NCI-H1048 (cell line): ENCODE data around the gene TTLL10.
"Not testable (repeated sequence)": the region's sequence is repeated elsewhere in the genome, so short reads cannot be mapped to it uniquely, and the experiment has no call there.

Experiments
- DNase-seq: peaks from one replicate; lab custom pipeline; 2025; lab: John Stamatoyannopoulos, UW

Gene TTLL10

GRCh38 chr1:1189111-1189510 lies 15.4 kb downstream of the TTLL10 start:
- DNase-seq = no peak

DNA sequence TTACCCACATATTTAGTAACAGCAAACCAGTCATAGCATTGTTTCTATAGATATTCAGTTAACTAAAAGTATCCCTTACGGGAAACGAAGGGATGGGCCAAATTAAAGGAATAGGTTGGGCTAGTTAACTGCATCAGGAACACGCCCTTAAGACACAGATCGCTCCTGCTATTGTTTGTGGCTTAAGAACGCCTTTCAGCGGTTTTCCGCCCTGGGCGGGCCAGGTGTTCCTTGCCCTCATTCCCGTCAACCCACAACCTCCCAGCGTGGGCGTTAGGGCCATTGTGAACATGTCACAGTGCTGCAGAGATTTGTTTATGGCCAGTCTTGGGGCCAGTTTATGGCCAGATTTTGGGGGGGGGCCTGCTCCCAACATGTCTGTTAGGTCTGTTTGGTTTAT lies 18.1 kb downstream of the TTLL10 start:
- no peak for DNase-seq

- DNase-seq = no peak
Observed at GRCh38 chr1:1194723-1195122, 21.0 kb downstream of the TTLL10 start.

DNA sequence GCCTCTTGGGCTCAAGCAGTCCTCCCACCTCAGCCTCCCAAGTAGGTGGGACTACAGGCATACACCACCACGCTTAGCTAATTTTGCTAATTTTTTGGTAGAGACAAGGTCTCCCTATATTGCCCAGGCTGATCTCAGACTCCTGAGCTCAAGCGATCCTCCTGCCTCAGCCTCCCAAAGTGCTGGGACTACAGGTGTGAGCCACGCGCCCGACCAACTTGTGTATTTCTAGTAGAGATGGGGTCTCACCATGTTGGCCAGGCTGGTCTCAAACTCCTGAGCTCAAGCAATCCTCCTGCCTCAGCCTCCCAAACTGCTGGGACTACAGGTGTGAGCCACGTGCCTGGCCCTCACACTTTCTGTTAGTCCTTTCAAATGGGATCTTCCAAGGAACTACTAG lies 22.0 kb downstream of the TTLL10 start:
- not testable (repeated sequence) for DNase-seq

DNA sequence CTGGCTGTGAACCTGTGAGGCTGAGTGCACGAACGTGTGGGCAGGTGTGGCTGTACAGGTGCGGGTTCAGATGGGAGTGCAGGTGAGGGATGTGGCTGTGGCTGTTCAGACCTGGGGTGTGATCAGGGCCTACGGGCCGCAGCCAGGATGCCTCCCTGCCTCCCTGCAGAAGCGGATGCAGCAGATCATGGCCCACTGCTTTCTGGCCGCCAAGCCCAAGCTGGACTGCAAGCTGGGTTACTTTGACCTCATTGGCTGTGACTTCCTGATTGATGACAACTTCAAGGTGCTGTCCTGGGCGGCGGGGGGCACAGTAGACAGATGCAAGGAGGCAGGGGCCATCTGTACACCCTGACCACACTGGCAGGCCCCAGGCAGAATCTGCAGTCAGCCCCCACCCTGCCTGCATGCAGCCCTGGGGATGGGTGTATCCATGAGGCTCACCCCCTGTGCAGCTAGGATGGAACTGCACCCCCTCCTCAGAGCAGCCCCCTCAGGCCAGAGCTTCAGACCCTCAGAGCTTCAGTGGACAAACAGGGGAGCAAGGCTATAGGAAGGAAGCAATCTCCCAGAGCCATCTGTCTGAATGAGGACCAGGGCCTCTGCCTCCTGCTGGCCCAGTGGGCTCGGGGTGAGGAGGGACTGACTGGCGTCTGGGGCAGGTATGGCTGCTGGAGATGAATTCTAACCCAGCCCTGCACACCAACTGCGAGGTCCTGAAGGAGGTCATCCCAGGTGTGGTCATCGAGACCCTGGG lies 22.9 kb downstream of the TTLL10 start:
- DNase-seq = no peak

DNA sequence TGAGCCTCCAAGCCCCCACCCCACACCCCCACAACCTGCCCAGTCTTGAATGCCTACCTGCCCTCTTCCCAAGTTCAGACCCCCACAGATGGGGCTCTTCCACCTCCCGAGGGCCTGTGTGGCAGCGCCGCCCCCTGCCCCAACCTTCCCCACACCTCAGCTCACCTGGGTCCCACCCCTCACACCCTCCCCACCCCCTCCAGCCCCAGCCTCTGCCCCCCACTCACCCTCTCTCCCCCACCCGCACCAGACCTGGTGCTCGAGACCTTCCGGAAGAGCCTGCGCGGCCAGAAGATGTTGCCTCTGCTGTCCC lies 23.5 kb downstream of the TTLL10 start:
- no peak for DNase-seq

DNA sequence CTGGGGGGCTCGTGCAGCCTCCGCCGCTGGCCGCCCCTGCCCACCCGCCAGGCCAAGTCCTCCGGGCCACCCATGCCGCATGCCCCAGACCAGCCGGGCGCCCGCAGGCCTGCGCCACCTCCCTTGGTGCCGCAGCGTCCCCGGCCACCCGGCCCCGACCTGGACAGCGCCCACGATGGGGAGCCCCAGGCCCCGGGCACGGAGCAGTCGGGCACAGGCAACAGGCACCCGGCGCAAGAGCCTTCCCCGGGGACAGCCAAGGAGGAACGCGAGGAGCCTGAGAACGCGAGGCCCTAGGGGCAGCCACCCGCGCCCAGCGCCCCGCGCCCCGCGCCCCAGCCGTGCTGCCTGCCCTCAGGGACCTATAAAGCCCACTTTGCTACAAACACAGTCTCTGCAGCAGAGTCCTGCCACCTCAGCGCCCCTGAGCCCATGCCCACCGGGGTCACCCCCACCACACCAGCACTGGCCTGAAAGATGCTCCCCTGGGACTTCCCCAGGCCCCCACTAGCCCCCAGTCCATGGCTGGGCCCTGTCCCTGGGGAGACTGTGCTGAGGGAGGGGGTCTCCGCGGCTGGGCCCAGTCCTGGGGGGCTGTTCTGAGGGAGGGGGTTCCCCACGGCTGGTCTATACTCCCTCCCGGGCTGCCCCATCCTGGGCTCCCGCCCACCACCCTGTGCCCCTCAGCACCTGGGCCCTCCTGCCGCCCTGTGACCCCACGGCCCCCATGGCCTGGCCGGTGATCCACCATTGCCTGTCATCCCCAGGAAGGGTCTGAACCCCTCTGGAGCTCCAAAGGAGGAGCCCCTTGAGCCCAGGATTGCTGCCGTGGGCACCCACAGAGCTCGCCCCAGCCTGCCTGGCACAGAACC lies 24.1 kb downstream of the TTLL10 start:
- DNase-seq = no peak

DNA sequence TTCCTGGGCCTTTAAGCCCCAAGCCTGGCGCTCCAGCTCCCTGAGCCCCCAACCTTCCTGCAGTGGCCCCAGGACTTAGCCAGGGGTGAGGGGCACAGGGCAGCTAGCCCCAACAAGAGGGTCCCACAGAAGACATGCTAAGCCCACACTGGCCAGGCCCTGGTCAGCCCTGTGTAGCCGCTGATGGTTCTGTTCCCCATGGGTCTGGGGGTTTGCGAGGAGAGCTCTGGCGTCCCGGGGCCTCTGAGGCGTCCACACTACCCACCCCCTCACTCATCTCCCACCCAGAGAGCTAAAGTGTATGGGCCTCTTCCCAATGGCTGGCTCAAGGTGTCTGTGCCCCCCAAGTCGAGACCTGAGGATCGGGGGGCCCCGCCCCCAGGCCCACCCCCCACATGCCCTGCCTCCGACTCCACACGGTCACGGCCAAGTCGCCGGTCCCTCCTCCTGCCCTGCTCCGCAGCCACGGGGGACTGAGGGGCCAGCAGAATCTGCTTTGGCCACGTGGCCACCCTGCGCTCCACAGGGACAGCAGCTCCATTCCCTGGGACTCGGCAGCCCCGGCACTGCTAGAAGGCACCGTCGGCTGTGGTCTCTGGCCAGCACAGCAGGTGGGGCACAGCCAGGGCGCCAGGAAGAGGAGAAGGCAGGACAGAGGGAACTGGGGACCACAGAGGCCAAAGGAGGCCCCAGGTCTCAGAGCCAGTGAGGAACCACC lies 24.9 kb downstream of the TTLL10 start:
- no peak for DNase-seq

DNA sequence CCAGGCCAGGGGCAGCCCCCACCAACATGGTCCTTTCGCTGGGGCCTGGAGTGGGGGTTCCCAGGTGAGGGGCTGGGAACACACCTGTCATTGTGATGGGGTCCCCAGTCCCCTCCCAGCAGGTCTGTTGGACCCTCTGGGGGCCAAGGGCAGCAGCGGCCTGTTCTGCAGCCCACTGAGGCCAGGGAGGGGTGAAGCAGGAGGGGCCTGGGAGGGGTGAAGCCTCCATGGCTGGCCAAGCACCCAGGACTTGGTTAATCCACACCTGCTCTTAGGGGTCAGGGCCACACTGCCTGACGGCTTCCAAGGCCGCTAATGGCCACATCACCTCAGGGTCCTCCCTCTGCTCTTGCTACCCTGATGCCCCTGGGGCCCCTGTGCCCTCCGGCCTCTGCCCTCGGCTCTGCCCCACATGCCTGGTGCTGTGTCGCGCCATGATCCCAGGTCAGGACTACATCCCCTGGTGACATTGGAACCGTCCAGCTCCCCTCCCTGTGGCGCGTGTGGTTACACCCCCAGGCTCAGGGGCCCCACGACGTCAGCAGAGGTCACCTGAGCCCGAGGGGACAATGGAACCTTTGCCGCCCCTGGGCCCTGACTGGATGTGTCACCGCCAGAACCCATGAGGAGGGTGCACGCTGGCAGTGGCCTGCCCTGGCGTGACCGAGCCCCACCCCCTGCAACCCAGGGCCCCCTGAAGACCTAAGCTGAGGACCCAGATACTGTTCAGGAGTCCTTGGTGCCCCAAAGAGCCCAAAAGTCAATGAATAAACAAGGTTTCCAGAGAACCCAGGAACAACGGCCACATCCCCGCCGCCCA lies 25.7 kb downstream of the TTLL10 start:
- no peak for DNase-seq

- no peak for DNase-seq
Observed at GRCh38 chr1:1199961-1200875, 26.5 kb downstream of the TTLL10 start.

DNA sequence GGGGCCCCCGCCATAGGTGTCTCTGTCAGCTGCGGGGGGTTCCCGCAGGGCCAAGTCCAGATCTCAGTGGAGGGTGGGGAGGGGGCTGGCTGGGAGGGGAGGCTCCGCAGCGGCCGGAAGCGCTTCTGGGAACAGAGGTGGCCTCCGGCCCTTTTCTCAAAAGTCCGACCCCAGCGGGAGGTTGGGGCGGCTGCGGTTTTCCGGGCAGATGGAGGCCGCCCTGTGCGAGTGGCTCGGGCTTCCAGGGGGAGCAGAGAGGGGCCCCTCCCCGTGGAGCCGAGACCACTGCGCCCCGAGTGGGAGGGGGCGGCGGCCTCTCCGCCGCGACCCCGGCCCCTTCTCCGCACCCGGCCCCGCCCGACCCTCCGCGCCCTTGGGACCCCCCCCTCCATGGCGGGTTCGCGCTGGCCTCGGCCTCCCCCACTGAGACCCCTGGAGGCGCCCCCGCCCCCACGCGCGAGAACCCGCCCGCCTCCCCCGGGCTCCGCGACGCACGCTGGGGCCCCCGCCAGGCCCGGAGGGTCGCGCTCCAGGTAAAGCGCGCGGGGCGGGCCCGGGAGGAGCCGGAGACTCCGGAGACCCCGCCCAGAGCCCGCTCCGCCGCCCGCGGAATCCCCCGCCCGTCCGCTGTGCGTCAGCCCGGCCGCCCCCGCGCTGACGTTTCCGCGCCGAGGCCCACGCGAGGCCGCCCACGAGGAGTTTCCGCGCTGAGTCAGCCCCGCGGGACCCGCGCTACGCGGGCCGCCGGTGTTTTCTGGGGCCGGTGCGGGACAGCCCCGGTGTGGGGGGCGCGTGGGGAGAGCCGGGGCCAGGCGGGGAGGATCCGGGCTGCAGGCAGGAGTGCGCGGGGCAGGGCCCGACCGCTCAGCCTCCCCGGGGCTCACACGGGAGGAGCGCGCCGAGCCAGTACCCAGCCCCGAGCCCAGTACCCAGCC lies 27.5 kb downstream of the TTLL10 start:
- DNase-seq = no peak

GRCh38 chr1:1202831-1203560 lies 29.3 kb downstream of the TTLL10 start:
- no peak for DNase-seq

GRCh38 chr1:1203561-1204424 lies 30.1 kb downstream of the TTLL10 start:
- DNase-seq = no peak

DNA sequence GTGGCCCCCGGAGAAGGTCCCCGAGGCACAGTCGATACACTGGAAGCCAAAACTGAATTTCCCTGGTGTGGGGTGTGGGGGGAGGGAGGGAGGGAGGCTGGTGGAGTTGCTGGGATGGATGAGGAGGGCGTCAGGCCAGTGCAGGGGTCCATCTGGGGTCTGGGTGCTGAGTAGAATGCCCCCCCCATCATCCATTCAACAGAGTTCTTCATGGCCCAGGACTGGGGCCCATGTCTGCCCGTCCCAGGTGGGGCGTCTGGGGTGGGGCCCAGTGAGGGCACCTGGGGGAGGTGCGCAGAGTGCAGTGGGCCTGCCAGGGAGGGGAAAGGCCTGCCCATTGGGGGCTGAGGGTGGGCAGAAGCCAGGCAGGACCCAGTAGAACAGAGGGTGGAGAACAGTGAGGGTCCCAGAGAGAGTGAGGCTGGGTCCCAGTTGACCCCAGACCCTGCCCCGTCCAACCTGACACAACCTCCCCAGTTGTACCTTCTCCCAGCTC lies 30.8 kb downstream of the TTLL10 start:
- DNase-seq = no peak

- no peak for DNase-seq
Observed at GRCh38 chr1:1204998-1205768, 31.5 kb downstream of the TTLL10 start.

DNA sequence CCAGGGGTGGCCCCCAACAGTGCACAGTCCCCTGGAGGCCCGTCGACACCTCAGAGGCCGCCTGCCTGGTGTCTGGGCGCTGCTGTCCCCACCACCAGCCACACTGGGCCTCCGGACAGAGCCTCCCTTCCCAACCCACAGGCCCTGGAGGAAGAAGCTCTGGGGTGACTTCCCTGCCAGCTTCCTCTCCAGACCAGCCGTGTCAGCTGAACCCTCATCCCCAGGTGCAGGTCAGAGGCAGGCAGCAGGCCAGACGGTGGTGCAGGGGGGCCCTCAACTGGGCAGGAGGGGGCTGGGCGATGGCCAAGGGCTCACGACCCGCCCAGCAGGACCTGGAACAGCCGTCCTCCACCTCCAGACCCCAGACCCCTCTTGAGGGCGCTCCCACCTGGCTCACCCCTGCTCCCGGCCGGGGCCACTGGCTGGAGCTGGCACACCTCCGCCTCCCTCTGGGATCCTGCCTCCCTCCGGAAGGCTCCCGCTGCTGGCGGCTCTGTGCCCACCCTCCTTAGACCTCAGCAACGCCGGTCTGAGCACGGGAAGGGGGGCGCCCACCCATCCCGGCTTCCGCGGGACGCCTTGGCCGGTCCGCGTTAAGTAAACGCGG lies 32.2 kb downstream of the TTLL10 start:
- no peak for DNase-seq
